ENCODE results near the gene JAKMIP1.
"Not testable (repeated sequence)": the region's sequence is repeated elsewhere in the genome, so short reads cannot be mapped to it uniquely, and the experiment has no call there.

The JAKMIP1 gene

DNA sequence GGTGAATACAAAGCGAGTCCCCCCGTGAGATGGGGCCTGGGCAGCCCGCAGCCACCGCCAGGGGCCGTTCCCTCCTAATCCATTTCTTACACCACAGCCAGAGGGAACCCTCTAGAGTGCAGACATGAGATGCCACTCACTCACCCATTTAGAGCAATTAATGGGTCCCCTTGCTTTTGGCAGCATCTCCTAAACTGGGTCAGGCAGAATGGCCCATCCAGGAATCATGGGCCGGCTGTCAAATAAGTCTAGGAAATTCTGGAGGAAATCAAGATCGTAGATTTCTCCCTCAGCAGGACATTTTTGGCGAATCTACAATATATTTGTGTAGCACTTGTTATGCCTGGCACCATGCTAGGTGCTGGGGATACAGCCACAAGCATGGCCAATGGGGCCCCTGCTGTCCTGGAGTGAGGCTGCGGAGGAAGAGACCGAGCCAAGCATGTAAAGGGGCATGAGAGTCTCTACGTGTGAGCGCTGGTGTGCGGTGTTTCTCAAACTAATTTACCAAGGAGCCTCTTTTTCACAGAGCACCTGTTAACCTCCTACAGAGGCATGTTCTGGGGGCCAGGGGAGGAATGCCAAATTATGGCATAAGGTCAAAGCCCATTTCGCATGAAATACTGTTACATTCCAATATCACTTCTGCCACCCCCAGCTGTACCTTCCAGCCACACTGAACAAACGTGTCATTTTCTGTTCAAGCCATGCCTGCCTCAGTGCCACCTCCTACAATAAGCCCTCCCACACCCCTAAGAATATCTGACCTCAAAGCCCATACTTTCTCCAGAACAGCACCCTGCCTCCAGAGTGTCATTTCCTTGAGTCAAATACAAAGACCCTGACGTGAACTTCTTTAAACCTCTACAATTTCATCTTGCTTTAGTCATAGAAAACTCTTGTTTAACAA, 28.1 kb upstream of the JAKMIP1 start:
- DNase-seq: no peak

DNA sequence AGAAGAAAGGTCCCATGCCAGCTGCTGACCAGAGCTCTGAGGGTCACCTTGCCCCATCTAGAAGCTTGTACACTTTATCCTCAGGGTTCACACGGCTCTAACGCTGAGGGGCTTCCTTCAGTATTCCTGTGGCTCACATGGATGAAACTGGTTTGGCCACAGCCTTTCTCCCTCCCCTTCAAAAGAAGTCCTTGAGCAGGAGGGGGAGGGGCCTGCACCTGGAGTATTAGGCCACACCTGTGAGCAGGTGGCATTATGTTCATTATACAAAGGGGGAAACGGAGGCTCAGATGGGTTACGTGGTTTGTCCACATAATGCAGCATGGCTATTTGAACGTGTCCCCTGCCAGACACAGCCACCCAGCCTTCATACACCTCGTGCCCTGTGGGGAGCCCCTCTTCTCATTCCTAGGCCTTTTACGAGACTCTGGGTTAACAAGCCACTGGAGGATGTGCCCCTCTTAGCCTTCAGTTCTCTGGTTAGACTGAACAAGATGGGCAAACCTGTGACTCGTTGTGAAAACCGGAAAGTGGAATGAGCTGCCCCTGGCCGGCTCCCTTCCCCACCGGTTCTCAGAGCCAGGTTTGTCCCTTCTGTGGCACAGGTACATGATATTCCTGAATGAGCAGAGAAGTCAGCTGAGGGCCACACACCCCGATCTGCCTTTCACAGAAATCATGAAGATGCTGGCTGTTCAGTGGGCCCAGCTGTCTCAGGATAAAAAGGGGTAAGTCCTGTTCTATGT, 27.2 kb upstream of the JAKMIP1 start:
- no peak for DNase-seq

DNA sequence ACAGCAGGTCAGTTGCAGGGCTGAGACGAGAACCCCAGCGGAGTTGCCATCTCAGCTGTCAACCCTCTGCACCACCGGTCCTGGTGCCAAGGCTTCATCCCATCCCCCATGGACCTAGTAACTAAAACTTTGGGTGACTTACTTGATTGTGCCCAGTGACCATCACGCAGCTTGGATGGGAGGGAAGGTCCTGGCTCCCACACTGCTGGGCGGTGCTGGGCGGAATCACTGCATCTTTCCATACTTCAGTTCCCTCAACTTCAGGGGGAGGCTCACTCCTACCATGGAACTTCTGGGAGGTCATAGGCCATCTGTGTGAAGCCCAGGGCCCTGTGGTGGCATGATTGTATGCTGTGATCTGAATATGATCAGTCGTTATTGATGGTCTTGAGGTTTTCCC, 26.2 kb upstream of the JAKMIP1 start:
- no peak for DNase-seq

DNA sequence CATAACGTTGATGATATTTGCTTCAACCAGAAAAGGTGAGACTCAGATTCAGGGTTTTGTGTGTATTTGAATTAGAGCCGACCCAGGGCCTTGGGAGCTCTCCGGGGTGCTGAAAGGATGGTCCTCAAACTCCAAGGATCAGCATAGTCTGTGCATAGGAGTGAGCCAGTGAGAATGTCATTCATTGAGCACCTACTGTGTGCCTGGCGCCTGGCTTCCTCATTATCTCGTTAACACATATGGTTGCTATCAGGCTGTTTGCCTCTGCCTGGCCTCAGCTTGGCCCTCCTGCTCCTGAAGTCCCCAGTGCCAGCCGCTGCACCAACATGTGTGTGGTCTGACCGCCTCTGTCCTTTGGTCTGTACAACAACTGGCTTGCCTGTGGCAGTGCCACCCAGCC, 25.1 kb upstream of the JAKMIP1 start:
- no peak for DNase-seq

DNA sequence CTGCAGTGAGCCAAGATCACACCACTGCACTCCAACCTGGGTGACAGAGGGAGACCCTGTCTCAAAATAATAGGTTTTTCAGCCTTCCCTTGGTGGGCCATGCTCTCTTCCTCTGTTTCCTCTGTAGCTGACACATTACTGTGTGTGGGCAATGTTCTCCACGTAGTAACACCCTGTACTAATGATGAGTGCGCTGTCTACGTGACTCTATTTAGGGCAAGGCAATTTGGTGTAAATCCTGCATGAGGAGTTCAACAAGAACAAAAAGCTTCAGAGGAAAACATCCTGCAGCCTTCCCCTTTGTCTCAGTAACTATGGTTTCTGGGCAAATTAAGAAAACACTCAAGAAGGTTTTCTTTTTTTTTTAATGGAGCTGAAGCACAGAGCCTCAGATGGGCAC, 24.4 kb upstream of the JAKMIP1 start:
- no peak for DNase-seq

DNA sequence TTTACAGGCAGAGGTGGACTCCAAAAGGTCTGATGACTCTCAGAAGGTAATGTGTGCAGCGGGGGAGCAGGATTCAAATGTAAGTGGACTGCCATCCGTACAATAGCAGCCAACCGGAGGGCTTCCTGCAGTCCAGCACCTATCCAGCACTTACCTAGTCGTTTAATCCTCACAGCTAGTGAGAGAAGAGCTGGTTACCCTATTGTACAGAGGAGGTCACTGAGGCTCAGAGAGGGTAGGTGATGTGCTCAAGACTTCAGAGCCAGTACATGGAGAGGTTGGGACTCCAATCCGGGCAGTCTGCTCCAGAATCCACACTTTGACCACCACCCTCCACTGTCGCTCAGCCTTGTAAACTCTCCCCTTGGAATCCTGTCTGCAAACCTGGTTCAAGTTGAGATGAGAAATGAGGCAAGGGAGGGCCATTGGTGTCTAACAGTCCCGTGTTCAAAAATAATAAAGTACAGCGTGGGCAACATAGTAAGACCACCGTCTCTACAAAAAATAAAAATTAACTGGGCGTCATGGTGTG, 22.5 kb upstream of the JAKMIP1 start:
- DNase-seq: no peak

DNA sequence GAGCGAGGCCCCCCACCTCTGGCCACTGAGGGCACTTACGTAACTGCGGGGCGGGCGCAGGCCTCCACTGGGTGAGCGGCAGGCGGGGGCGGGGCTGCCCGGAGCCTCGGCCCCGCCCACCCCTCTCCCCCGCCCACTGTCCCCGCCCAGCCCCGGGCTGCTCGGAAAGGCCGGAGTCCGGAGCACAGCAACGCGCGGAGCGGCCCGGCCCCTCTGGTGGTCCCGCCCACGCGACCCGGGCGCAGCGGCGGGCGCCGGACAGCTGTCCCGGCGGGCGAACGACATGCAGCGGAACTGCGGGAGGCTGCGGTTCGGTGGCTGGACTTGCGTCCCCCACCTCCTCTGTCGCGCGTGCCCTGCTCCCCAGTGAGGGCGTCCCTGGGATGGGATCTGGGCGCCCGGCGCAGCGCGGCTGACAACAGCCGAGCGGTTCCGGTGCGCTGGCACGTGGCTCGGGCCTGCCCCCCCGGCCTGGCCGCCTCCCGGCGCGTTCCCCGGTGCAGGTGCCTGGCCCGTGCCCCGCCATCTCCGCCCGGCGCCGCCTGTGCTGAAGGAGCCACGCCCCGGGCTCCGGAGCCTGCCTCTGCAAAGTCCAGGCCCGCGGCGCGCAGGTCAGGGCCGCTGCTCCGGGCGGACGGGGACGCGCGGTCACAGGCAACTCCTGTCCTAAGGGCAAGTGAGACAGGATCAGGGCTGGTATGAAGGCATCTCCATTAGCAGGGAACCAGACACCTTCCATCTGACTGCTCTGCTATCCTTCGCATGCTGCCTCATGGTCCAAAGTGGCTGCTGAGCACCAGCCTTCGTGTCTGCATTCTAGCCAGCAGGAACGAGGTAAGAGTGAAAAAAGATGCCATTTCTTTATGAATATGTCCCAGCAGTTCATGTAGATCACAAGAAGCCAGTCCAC, 21.8 kb upstream of the JAKMIP1 start:
- DNase-seq: peak; percentile 74

DNA sequence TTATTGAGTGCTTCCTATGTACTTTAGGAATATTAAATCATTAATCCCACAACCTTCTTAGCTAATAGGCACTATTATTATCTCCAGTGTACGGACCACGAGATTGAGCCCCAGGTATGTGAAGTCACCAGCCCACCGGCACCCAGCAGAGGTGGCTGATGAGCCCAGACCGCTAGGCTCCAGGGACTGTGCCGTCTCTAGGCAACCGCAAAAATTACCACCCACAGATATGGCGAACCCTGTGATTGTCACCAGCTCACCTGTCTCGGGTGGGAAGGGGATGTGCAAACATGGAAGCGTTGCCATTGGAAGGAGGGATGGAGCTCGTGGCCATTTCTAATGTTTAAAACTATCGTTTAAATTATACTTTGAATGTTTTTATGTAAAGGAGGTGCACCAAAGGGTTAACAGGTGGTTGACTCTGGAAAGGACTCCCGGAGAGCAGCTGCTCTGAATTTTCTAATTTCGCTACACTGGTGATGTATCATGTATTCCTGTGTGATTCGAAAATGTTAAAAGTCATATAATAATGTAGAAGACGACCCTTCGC, 21.0 kb upstream of the JAKMIP1 start:
- no peak for DNase-seq

DNA sequence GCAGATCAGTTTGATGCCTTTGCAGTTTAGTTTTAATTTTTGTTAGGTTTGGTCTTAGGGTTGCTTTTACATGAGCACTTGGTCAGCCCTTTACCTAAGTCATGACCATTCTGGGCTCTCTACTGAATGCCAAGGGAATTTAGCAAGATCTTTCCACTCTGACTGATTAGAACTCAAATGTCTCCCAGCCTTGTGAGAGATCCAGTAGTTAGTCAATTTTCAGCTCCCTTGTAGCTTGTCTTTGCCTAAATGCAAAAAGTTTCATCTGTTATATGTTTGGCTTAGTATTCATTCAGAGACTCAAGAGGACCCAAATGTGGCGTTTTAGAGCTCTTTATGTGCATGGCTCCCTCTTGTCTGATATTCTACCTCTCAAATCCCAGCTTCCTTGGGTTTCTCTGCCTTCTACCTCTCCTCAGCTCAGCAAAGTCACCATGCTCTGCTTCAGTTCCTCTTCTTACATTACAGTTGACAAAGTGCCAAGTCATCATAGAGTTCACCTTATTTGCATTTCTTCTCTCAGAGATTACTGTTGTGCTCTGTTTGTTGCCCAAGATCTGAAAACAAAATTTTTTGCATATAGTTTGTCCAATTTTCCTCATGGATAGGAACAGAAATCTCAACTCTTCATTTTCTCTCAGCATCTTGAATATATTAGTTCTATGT, 17.5 kb upstream of the JAKMIP1 start:
- DNase-seq: no peak

DNA sequence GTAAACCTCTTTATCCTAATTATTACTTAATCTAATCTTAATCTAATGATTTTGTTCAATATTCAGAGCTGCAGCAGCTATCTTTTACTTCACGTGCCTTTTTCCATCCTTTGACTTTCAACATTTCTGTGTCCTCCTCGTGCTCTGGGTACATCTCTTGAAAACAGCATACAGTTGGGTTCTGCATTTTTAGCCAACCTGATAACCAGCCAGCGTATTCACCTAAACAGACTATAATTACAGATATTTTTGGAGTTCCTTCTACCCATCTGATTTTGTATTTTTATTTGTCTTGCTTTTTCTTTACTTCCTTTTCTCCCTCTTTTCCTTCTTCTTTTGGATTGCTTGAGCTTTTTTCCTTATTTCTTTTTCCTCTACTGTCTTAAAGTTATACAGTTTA, 16.2 kb upstream of the JAKMIP1 start:
- no peak for DNase-seq

DNA sequence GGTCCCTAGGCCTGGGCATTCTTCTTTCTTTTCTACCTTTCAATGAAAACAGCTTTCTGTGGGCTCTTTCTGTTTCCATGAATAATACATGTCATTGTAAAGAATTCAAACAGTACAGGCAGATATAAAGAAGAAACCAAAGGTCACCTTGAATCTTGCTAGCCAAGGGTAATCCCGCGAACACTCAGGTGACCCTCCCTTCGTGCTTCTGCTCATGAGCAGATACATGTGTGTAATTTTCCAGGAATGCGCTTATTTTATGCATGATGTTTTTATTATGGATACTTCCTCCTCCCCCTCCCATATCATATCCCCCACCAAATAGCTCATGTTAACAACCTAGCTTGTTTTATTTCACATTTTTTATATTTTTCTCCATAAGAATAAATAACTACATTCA, 9.6 kb upstream of the JAKMIP1 start:
- DNase-seq: no peak

DNA sequence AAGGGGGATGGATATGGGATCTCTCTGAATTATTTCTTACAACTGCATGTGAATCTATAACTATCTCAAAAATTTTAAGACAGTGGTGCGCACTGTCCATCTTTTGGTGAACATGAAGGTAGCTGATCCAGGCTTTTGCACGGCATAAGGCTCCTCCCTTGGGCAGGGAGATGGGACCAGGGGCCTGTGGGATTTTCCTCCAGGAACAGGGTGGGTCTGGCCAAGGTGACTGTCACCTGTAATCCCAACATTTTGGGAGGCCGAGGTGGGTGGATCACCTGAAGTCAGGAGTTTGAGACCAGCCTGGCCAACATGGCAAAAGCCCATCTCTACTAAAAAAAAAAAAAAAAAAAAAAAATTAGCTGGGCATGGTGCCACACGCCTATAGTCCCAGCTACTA, 8.9 kb upstream of the JAKMIP1 start:
- DNase-seq: not testable (repeated sequence)

DNA sequence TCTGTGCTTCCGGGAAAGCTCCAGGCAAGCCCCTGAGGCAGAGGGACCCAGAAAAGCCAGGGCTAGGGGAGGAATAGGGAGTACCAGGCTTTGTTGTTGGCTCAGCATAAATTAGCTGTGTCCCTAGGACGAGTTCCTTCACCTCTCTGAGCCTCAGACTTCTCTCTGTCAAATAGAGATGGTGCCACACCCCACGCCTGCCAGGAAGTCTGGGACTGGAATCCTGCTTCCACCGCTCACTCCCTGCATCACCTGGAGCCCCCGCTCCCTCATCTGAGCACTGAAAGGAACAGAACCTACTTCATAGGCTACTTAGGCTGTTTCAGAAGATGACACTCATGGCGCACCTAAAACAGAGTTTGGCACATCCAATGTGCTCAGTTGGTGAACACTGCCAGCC, 8.1 kb upstream of the JAKMIP1 start:
- no peak for DNase-seq

DNA sequence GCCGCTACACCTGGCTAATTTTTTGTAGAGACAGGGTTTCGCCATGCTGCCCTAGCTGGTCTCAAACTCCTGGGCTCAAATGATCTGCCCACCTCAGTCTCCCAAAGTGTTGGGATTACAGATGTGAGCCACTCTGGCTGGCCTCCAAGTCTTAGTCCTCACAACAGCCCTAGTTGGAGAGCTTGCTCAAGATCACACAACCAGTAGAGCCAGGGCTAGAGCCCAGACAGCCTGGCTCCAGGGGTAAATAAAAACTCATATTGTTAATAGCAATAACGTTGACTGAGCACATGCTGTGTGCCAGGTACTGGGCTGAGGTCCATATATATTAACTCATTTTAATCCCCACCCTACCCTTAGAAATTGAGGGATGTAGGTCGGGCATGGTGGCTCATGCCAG, 7.3 kb upstream of the JAKMIP1 start:
- DNase-seq: no peak

DNA sequence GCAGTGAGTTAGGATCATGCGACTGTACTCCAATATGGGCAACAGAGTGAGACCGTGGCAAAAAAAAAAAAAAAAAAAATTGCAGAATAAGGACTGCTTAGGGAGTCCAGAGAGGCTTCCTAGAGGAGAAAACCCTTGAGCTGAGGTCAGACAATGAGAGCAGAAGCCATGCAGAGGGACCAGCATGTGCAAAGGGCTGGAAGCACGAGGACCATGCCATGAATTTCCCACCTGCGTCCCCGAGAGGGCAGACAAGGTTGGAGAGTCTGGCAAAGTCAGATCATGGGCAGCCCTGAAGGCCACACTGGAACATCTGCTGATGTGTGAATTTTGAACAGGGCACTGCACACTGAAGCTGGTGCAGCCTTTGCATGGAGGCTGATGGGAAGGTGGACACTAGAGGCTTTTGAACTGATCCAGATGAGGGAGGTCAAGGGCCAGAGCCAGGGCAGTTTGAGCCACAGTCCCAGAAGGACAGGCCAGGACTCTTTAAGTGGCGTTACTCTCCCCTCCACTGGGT, 6.5 kb upstream of the JAKMIP1 start:
- DNase-seq: no peak

DNA sequence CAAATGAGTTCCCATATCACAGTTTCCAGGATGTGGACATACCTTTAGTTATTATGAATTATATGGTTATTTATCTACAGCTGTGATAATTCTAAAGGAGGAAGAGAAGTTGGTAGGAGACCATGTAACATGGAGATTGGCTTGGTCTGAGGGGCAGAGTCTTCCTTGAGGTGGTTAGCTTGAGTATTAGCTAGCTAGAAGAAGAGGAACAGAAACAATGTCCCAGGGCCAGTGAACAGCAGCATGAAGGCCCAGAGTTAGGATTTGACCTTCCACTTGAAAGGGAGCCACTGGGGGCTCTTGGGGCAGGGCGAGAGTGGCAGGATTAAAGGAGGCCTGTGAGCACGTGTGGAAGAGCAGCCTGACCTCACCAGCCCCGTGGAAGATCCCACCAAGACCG, 5.6 kb upstream of the JAKMIP1 start:
- DNase-seq: no peak

DNA sequence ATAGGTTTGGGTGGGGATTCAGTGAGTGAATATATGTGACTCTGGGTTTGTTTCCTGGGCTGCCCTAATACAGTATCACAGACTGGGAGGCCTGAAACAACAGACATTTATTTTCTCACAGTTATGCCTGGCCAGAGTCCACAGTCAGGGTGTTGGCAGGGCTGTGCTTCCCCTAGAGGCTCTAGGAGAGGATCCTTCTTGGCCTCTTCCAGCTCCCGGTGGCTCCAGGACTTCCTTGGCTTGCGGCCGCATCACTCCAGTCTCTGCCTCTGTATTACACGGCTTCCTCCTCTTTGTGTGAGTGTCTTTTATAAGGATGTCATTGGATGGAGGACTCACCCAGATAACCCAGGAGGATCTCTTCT, 5.2 kb upstream of the JAKMIP1 start:
- DNase-seq: no peak

DNA sequence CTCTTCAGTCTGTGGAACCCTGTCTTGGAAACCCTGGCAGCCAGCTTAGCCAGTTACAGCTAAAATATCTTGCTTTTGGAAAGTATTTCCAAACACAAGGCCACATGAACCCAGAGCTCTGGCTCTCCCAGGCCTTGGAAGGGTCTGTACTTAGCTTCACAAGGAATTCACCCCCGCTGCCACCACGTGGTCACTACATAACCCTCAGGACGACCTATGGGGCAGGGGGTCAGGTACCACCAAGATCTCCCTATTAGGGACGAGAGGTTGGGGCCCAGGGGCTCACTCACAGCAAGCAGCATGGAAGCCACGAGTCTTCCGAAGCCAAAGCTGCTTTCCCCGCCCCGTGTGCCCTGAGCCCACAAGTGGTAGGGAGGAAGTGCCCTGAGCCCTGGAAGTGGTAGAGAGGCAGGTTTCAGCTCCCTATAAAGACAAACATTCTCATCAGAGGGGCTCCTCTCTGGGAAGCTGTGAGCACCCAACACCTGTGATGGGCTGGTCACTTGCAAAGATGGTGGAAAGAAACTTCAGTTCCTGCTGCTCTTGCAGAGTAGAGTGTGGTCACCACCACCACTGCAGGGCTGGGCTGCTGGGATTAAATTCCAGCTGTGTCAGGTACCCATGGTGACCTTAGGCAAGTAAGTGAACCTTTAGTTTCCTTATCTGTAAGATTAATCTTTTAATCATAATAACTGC, 4.7 kb upstream of the JAKMIP1 start:
- no peak for DNase-seq

DNA sequence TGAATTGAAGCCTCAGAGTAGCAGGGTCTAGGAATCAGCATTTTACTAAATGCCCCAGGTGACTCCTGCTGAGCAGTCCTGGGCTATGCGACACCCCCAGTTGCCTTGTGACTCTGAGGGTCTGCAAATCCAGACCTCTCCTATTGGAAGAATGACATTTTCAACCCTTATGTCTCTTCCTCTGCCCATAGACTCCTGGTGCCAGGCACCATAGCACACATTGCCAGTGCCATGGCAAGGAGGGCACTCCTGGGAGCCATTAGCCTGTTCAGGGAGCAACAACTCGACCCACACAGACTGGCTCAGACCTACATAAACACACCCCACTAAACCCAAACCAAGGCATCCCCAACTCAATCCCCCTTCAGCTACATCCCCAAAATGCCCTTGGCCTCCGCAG, 3.7 kb upstream of the JAKMIP1 start:
- no peak for DNase-seq

DNA sequence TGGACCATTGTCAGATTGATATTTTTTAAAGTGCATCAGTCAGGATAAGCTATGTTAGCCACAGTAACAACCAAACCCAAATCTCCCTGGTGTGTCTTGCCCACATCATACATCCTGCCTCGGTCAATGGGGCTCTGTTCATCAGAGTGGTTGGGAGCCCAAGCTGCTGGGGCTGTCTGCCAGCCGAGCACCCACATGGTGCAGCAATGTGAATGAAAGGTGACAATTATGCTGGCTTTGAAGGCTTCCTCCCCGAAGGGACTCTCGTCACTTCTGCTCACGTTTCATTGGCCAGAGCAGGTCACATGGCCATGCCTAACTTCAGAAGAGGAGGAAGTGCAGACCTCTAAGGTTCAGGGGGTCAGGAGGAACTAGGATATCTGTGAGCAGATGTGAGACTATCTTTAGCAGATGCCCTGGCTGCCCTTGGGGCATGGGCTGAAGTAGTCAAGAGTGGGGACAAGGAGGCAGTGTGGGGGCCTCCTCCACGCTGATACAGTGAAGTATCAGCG, 1.3 kb upstream of the JAKMIP1 start:
- peak; percentile 72 for DNase-seq

DNA sequence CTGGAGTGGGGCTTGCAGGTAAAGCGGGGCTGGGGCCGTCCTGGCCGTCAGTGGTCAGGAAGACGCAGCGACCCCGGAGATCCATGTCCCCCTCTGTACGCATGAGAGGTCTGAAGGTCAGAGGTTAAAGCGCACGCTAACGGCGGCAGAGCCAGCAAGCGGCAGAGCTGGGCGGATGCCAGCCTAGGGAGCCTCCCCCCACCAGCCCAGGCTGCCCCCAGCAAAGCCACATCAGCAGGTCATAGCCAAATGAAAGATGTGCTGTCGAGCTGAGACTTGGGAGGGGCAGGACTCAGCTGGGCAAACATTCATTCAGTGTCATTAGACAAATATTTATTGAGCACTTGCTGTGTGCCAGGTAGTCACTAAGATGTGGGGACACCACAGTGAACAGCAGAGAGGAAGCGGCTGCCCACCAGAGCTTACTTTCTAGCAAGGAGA, 593 bp upstream of the JAKMIP1 start:
- no peak for DNase-seq
